Measurements from ENCODE around the gene OR4D9. TPM values are rescaled to one million over a fixed set of nuclear protein-coding genes. Genes with fewer than 3 reads are reported as not detected.

Gene OR4D9
- total RNA-seq, 1 donor from 2014 or later: not detected

DNA sequence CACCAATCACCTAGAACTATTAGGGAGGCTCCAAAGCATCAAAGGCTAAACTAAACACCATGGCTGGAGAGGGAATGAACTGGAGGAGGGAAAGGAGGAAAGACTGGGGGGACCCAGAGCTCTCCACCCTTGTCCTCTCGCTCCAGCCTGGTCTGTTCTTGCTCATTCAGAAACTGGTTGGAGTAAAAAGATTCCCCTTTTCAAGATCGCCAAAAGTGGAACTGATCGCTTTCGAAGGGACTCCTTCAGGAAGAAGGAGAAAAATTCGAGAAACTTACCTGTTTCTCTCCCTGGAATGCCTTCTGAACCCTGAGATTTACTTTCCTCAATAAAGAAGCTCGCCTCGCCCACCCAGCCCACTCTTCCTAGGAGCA is 46.9 kb downstream of the OR4D9 start:
- Histone ChIP-seq H3K27ac (ENCODE audit: low read depth, low read length) (no peak overlapping the region), H3K4me3 (ENCODE audit: low read length in 3 of 3) (no peak overlapping the region), H3K27me3 (ENCODE audit: control insufficient read depth in 3 of 3, insufficient read depth in 3 of 3, low read length in 3 of 3) (peaks cover 0 to 13% (median 0%) of the 10 kb centered on the region in 3 donors)

DNA sequence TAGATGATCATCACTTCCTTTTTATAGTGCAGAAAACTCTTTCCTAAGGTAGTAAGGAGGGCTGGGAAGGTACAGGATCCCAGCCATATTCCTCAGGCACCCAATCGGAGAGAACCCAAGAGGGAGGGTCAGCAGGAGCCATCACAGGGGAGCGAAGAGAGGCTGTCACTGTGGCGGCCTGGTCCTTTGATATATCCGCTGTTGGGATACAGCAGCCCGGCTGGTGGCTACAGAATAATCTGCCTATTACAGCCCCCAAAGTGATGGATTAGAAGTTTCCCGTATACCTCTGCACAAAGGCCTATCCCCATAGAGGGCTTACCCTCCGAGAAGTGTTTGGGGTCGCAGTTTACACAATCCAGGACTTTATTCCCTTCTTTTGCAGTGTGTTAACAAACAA is 48.5 kb downstream of the OR4D9 start:
- H3K9me3 ChIP-seq (ENCODE audit: control insufficient read depth in 3 of 3, low read length in 3 of 3): no peaks in the 10 kb centered on the region
- peak overlapping the region; percentile 64 for H3K27ac ChIP-seq (ENCODE audit: low read depth, low read length)
- H3K27me3 ChIP-seq (ENCODE audit: control insufficient read depth in 3 of 3, insufficient read depth in 3 of 3, low read length in 3 of 3): peaks cover 0 to 13% (median 0%) of the 10 kb centered on the region in 3 donors
- H3K9ac ChIP-seq (ENCODE audit: low read depth in 1 of 3, low read length in 3 of 3): peak overlapping the region in 1 of 3 donors; percentile 89
- H3K4me3 ChIP-seq (ENCODE audit: low read length in 3 of 3): peak overlapping the region in 2 of 3 donors; percentile 87 to 98
- H3K4me1 ChIP-seq (ENCODE audit: control insufficient read depth in 3 of 3, insufficient read depth in 3 of 3, low read length in 3 of 3): peaks cover 0 to 14% (median 12%) of the 10 kb centered on the region in 3 donors
- H3K36me3 ChIP-seq (ENCODE audit: control insufficient read depth in 3 of 3, insufficient read depth in 3 of 3, low read length in 3 of 3): no peaks in the 10 kb centered on the region

More for the DNA sequence above, 46.9 kb downstream of the OR4D9 start:
- Histone ChIP-seq H3K36me3 (ENCODE audit: control insufficient read depth in 3 of 3, insufficient read depth in 3 of 3, low read length in 3 of 3) (no peaks in the 10 kb centered on the region), H3K4me1 (ENCODE audit: control insufficient read depth in 3 of 3, insufficient read depth in 3 of 3, low read length in 3 of 3) (peaks cover 0 to 14% (median 12%) of the 10 kb centered on the region in 3 donors), H3K9me3 (ENCODE audit: control insufficient read depth in 3 of 3, low read length in 3 of 3) (no peaks in the 10 kb centered on the region), H3K9ac (ENCODE audit: low read depth in 1 of 3, low read length in 3 of 3) (no peak overlapping the region)

DNA sequence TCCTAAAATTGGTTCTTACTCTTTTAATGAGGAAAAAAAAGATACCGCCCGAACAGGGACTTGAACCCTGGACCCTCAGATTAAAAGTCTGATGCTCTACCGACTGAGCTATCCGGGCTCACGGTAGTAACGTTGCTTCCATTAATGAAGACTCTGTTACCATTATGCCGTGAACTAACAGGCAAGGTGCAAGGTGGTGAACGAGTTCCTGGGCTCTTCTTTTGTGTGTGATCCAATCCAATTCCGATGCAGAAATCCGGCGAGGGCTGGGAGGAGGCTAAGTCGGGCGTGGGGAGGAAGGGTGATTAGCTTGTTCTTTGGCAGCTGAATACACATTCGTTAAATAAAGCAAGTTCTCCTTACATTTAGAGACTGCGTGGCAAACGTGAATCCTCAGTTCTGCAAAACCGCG is 49.0 kb downstream of the OR4D9 start:
- peak overlapping the region; percentile 64 for H3K27ac ChIP-seq (ENCODE audit: low read depth, low read length)
- H3K4me3 ChIP-seq (ENCODE audit: low read length in 3 of 3): peak overlapping the region; percentile 87 to 98 (median 96)
- H3K36me3 ChIP-seq (ENCODE audit: control insufficient read depth in 3 of 3, insufficient read depth in 3 of 3, low read length in 3 of 3): no peaks in the 10 kb centered on the region
- H3K27me3 ChIP-seq (ENCODE audit: control insufficient read depth in 3 of 3, insufficient read depth in 3 of 3, low read length in 3 of 3): peaks cover 0 to 13% (median 0%) of the 10 kb centered on the region in 3 donors
- H3K9me3 ChIP-seq (ENCODE audit: control insufficient read depth in 3 of 3, low read length in 3 of 3): no peaks in the 10 kb centered on the region
- H3K9ac ChIP-seq (ENCODE audit: low read depth in 1 of 3, low read length in 3 of 3): peak overlapping the region; percentile 82 to 95 (median 89)
- peaks cover 0 to 14% (median 12%) of the 10 kb centered on the region in 3 donors for H3K4me1 ChIP-seq (ENCODE audit: control insufficient read depth in 3 of 3, insufficient read depth in 3 of 3, low read length in 3 of 3)

DNA sequence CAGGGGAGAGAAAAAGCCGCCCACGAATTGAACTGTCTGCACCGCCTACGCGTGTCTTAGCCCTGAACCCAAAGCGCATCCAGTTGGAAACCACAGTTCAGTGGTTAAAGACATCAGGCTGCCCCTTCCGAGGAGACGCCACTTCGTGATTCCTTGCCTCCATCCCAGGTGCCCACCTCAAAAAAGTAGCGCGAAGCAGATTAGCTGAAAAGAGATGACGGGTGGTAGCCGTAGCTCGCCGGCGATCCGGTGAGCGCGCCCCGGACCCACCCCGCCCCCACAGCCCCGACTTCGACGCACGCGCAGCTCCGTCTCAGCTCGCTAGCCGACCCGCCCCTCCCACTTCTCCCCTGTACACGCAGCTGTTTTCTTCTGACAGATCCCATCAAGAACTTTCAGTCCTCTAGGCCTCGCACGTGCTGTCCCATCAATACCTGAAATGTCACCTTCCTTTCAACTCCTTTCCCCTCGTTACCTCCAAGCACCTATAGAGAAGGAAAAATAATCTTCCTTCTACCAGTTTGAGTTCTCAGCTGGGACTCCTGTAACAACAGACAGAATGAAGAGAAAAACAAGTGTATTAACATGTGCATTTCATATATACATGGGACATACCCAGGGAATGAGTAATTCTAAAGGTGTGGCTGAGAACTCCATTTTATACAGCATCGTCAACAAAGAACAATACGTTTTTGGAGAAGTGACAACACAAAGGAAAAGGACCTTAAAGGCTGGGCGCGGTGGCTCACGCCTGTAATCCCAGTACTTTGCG is 49.5 kb downstream of the OR4D9 start:
- no peaks in the 10 kb centered on the region for H3K36me3 ChIP-seq (ENCODE audit: control insufficient read depth in 3 of 3, insufficient read depth in 3 of 3, low read length in 3 of 3)
- H3K9ac ChIP-seq (ENCODE audit: low read depth in 1 of 3, low read length in 3 of 3): peak overlapping the region; percentile 82 to 95 (median 89)
- peak overlapping the region; percentile 87 to 98 (median 96) for H3K4me3 ChIP-seq (ENCODE audit: low read length in 3 of 3)
- H3K27me3 ChIP-seq (ENCODE audit: control insufficient read depth in 3 of 3, insufficient read depth in 3 of 3, low read length in 3 of 3): peaks cover 0 to 10% (median 0%) of the 10 kb centered on the region in 3 donors
- H3K27ac ChIP-seq (ENCODE audit: low read depth, low read length): peak overlapping the region; percentile 64
- H3K4me1 ChIP-seq (ENCODE audit: control insufficient read depth in 3 of 3, insufficient read depth in 3 of 3, low read length in 3 of 3): peaks cover under 1 to 11% (median 8%) of the 10 kb centered on the region in 3 donors
- H3K9me3 ChIP-seq (ENCODE audit: control insufficient read depth in 3 of 3, low read length in 3 of 3): no peaks in the 10 kb centered on the region

DNA sequence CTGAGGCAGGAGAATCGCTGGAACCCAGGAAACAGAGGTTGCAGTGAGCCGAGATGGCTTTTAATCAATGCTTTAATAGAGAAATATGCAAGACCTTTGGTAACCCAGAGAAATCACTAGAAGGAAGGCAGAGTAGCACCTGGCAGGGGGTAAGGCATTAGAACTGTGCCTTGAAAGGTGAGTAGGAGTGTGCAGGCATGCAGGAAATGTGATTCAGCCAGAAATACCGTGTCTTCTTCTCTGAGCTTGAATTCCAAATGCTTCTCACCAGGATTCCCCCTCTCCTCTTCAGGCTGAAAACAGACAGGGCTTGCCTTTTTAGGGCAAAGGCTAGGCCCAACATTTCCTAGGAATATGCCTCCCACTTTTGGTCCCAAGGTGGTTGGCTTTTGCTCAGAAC is 51.0 kb downstream of the OR4D9 start:
- no peaks in the 10 kb centered on the region for H3K36me3 ChIP-seq (ENCODE audit: control insufficient read depth in 3 of 3, insufficient read depth in 3 of 3, low read length in 3 of 3)
- H3K9me3 ChIP-seq (ENCODE audit: control insufficient read depth in 3 of 3, low read length in 3 of 3): no peaks in the 10 kb centered on the region
- peaks cover 0 to 8% (median 4%) of the 10 kb centered on the region in 3 donors for H3K4me1 ChIP-seq (ENCODE audit: control insufficient read depth in 3 of 3, insufficient read depth in 3 of 3, low read length in 3 of 3)
- H3K27ac ChIP-seq (ENCODE audit: low read depth, low read length): no peak overlapping the region
- H3K9ac ChIP-seq (ENCODE audit: low read depth in 1 of 3, low read length in 3 of 3): no peak overlapping the region
- peaks cover 0 to 2% (median 0%) of the 10 kb centered on the region in 3 donors for H3K27me3 ChIP-seq (ENCODE audit: control insufficient read depth in 3 of 3, insufficient read depth in 3 of 3, low read length in 3 of 3)
- no peak overlapping the region for H3K4me3 ChIP-seq (ENCODE audit: low read length in 3 of 3)

Other genes starting within 250 kb of the OR4D9 start
- not detected for gene OR5AN1, start 152.6 kb upstream of the OR4D9 start, total RNA-seq
- not detected for gene OR5A2, start 85.1 kb upstream of the OR4D9 start, total RNA-seq
- gene OR5A1, start 75.1 kb upstream of the OR4D9 start, total RNA-seq: not detected
- not detected for gene OR4D6, start 54.6 kb upstream of the OR4D9 start, total RNA-seq
- gene OR4D10, start 38.2 kb upstream of the OR4D9 start, total RNA-seq: not detected
- gene OR4D11, start 8.0 kb upstream of the OR4D9 start, total RNA-seq: not detected
- gene OSBP, start 104.2 kb downstream of the OR4D9 start, total RNA-seq: 60.5 TPM
- gene PATL1, start 157.5 kb downstream of the OR4D9 start, total RNA-seq: 4.2 TPM
- not detected for gene OR10V1, start 202.3 kb downstream of the OR4D9 start, total RNA-seq
- 2.6 TPM for gene STX3, start 243.8 kb downstream of the OR4D9 start, total RNA-seq